GM21360 (cell line): Measurements from ENCODE around the gene EPN3.

ENCODE experiments used
- ATAC-seq: cut with Tn5 transposase; IDR thresholded peaks from one replicate; pipeline ENCODE4 v1.9.1; 2021; ENCODE audit warnings: mild to moderate bottlenecking, moderate library complexity; ENCODE audit not compliant: unreplicated experiment

EPN3 gene

DNA sequence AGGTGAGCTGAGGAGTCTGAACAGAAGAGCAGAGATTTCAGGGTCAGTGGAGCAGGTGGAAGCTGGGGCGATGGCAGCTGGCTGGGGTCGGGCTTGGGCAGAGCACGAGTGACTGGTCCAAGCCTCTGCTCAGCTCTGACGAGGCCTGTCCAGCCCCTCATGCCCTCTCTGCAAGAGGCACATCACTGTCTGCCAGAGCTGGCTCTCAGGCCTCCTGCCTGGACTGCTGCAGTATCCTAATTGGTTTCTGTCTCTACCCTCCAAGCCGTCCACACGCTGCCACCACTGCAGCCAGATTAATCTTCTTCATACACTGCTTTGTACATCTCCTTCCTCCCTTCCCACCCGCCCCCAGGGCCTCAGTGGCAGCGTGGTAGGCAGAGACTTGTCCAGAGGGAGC, 53.4 kb downstream of the EPN3 start:
- ATAC-seq, result no peak

DNA sequence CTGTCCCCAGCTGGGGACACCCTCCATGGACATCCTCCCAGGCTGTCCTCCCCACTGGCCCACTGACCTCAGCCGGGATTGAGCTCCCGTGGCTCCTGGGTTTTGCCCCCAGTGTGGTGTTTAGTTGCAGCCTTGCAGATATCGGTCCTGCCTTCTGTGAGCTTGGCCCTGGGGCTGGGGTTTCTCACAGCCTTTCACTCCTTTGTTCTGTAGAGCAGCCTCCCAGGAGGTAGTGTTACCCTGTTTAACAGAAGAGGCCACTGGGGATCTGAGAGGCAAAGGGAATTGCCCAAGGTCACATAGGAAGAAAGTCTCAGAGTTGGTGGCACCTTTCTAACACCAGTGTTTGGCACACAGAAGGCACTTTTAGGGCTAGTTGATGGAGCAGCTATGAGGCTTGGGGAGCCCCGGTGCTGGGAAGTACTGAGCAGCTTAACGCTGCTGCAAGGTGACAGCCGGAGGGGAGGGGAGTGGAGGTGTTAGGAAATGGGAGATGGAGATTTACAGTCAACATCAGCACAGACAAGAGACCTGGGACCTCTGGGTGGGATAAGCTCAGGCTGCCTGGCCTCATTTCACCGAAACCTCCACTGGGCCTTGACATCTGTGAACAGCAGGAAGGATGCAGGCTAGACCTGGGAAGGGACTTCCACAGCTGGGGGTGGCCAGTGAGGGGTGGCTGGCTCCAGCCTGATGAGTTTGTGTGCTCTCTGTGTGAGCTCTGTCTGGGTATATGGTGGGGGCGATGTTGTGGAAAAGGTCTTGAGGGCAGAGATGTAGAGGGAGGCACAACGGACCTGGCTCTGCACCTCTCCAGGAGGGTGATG, 54.1 kb downstream of the EPN3 start:
- ATAC-seq, result no peak

DNA sequence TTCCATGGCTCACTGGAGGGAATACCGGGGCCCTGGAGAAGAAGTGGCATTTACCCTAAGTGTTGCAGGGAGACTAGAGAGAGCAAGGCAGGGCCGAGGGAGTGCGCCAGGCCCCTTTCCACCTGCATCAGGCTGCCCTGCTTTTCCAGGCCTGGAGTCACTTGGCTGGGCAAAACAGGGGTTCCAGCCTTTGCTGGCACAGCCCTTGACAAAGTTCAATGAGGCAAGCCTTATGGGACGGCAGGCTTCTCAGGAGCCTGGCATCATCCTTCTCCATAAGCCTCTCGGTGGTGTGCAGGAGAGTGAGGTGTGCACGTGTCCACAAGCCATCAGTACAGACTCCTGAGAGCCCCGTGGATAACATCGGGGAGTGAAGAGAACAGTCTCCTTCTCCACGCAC, 55.0 kb downstream of the EPN3 start:
- ATAC-seq, result no peak

DNA sequence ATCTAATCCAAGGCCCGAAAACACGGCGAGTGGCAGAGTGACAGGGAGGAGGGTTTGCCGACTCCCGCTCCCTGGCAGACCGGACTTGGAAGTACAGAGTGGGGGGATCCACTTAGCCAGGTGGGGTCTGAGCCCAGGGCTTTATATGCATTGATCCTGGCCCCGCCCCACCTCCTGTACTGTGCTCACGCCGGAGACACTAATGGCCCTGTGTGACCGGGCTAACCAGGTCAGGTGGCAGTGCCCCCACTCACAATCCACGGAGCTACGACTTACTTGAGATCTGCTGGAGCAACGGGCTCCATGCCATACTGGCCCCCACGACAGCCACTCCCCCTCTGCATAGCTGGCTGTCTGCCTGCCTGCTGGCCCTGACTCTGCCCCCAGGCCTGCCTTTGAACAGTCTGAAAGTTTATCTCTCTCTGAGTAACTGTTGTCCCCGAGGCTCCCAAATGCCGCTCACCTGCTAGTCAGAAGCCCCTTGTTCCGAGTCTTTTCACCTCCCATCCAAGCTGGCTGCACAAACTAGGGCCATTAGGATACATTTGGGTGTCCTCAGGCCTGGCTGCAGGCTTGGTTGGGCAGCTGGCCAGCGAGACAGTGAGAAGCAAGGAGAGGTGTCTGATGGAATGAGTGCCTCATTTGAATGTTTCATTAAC, 56.0 kb downstream of the EPN3 start:
- no peak for ATAC-seq

DNA sequence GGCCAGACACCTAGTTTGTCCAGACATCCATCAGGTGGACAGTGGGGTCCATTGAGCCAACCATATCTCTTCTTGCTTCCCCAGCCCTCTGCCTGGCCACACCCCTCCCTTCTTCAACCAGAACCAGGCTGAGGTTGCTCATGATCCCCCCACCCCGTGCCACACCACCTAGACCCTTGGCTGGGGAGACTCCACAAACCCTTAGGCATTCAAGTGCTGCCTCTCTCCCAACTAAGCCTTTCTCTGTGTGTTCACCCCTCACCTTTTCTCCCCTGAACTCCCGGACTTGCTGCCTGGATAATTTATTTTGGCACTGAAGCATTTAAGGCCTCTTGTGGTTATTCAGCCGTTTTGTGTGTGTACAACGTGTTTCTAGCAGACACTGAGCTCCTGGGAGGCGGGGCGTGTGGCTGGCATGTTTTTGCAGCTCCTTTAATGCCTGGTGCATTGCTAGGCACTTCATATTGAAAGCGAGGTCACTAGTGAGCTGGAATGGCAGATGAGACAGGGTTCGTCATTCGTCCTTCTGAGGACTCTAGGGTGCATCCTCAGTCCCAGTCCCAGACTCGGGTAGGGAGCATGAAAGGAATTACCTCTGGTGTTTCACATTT, 56.7 kb downstream of the EPN3 start:
- no peak for ATAC-seq

DNA sequence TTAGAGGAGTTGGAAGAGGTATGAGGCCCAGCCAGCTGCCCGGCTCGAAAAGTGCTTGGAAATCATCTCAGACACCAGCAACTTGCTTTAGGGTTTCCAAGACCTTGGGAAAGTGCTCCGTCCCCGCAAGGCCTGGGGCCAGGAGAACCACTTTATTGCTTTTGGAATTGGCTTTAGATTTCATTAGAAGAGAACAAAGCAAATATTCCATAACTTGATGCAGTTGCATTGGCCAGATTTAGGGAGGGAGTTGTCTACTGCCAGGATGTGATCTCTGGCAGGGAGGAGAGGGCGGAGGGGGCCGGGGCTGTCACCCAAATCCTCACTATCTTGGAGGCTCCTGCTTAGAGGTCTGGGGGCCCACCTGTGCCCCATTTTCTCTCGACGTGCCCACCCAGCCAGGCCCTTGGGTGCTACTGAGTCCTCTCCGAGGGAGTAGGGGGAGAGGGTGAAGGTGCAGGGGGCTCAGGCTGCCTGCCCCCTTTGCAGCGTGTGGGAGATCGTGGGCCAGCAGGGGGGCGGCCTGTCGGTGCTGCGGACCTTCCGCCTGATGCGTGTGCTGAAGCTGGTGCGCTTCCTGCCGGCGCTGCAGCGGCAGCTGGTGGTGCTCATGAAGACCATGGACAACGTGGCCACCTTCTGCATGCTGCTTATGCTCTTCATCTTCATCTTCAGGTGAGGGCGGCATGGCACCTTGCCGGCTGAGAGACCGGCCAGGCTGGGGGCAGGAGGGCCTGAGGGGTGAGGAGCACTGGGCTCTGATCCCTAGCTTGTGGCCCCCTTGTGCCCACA, 58.6 kb downstream of the EPN3 start:
- ATAC-seq, result no peak

DNA sequence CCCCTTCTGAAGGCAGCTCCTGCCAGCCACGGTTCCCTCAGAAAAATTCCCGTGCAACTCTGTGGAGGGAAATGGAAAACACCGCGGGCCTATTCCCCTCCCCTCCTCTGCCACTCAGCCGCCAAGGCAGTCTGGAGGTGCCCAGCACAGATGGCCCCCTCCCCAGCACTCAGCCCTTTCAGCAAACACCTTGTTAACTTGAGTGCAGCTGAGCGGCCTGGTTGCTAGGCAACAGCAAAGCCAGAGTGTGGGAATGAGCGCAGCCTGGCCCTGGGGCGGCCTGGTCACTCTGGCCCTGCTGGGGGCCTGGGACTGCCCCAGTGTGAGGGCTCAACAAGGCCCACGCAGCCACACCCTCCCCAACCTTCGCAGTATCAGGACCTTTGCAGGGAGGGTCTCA, 60.8 kb downstream of the EPN3 start:
- ATAC-seq, result no peak
